Measurements from ENCODE around the gene TTI1. TPM values are rescaled to one million over a fixed set of nuclear protein-coding genes. Genes with fewer than 3 reads are reported as not detected.

TTI1 gene
- total RNA-seq, 1 experiment from 2014 or later, result 37.4 TPM

DNA sequence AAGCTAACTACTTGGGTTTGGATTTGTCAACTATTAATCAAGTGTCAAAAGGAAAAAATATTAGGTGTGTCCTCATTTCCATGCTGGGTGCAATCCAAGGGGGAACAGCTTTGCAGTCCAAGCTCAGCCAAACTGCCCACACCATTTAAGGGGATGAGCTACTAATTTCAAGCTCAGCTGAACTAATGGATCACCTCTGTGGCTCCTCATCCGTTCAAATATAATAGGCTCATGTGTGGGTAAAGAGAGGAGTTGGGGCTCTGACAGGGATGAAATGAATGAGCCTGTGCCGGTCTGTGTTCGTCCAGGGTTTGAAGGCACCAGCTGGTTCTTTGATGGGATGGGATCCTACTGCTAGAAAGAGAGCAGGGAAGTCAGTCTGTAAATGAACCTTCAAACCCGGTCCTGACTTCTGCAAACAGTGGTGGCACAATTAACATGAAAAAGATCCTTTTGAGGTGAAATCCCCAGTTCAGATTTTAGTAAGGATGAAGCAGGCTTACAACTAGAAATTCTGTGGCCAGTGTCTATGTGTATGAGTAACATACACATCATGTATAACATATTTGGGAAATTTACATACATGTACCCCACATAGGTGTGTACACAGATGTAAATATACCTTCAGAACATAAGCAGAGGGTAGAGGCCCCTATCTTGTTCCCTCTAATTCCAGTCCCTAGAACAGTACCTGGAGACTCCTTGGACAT is 41.9 kb downstream of the TTI1 start:
- Histone ChIP-seq H4K8ac (replicated peaks; ENCODE audit: insufficient read length, low read depth, low read length) (no peak overlapping the region), H2BK12ac (ENCODE audit: insufficient read length, low read depth, low read length) (no peak overlapping the region), H2AK5ac (ENCODE audit: insufficient read length, low read length) (no peak overlapping the region), H4K5ac (ENCODE audit: insufficient read length, low read depth, low read length) (no peak overlapping the region), H2BK5ac (ENCODE audit: insufficient read length, low read length) (no peak overlapping the region), H3K4ac (ENCODE audit: low read depth, low read length) (no peak overlapping the region), H3K79me2 (ENCODE audit: insufficient read depth, low read length) (no peaks in the 10 kb centered on the region), H3K9me3 (ENCODE audit: control insufficient read depth, low read depth, low read length) (no peaks in the 10 kb centered on the region), H3K14ac (ENCODE audit: insufficient read depth, low read length) (no peak overlapping the region), H4K91ac (ENCODE audit: insufficient read length, low read depth, low read length) (no peak overlapping the region), H3K4me2 (ENCODE audit: insufficient read depth, insufficient read length, low read length) (no peak overlapping the region), H3K4me1 (ENCODE audit: insufficient read depth, low read length) (no peaks in the 10 kb centered on the region), H3K79me1 (ENCODE audit: insufficient read depth, low read depth, low read length, poor library complexity, severe bottlenecking) (no peaks in the 10 kb centered on the region), H3K27ac (ENCODE audit: insufficient read length, low read depth, low read length) (no peak overlapping the region), H3K18ac (ENCODE audit: insufficient read length, low read depth, low read length) (no peak overlapping the region), H3T11ph (ENCODE audit: low read length) (no peak overlapping the region), H3K56ac (ENCODE audit: insufficient read length, low read depth, low read length) (no peak overlapping the region), H3K27me3 (ENCODE audit: insufficient read depth, low read length) (no peaks in the 10 kb centered on the region), H2BK20ac (ENCODE audit: low read depth, low read length, poor library complexity, severe bottlenecking) (no peak overlapping the region), H2AFZ (ENCODE audit: low read length) (no peak overlapping the region), H2BK120ac (ENCODE audit: low read depth, low read length, poor library complexity, severe bottlenecking) (no peak overlapping the region), H3K9ac (ENCODE audit: extremely low read depth, insufficient read length, low read length) (no peak overlapping the region), H2BK15ac (ENCODE audit: low read depth, low read length) (no peak overlapping the region), H3K23me2 (ENCODE audit: insufficient read length, low read depth, low read length, poor library complexity, severe bottlenecking) (no peaks in the 10 kb centered on the region), H4K20me1 (ENCODE audit: control insufficient read depth, insufficient read depth, insufficient read length) (no peaks in the 10 kb centered on the region), H3K23ac (ENCODE audit: insufficient read length, low read depth, low read length) (no peak overlapping the region)
- Mint-ChIP-seq H3K9me3 (no peaks in the 10 kb centered on the region), H3K27ac (no peak overlapping the region), H3K36me3 (ENCODE audit: insufficient read depth in 1 of 3, low read depth in 3 of 3) (peaks cover 19 to 53% (median 52%) of the 10 kb centered on the region in 3 experiments; a peak in 6 of 7 replicates), H3K4me1 (peaks cover 4 to 16% of the 10 kb centered on the region in 2 experiments), H3K4me3 (no peak overlapping the region), H3K27me3 (ENCODE audit: low read depth) (no peaks in the 10 kb centered on the region)
- DNase-seq, result no peak
- WGBS (ENCODE audit: extremely low coverage, insufficient read length, low lambda C conversion rate), result no CpG with 5 or more reads among the region's 4 CpGs
- TF ChIP-seq, protein P1, sequence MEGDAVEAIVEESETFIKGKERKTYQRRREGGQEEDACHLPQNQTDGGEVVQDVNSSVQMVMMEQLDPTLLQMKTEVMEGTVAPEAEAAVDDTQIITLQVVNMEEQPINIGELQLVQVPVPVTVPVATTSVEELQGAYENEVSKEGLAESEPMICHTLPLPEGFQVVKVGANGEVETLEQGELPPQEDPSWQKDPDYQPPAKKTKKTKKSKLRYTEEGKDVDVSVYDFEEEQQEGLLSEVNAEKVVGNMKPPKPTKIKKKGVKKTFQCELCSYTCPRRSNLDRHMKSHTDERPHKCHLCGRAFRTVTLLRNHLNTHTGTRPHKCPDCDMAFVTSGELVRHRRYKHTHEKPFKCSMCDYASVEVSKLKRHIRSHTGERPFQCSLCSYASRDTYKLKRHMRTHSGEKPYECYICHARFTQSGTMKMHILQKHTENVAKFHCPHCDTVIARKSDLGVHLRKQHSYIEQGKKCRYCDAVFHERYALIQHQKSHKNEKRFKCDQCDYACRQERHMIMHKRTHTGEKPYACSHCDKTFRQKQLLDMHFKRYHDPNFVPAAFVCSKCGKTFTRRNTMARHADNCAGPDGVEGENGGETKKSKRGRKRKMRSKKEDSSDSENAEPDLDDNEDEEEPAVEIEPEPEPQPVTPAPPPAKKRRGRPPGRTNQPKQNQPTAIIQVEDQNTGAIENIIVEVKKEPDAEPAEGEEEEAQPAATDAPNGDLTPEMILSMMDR (conservative IDR thresholded peaks at IDR 0.05), result no peak

Measured in H9 (cell line).